HG03457 (cell line): ENCODE measurements around the gene CMTM5.

ENCODE experiments used
- ATAC-seq: cut with Tn5 transposase; IDR thresholded peaks from one replicate; pipeline ENCODE4 v1.9.1; 2021; ENCODE audit warnings: moderate number of reproducible peaks; ENCODE audit not compliant: unreplicated experiment

The CMTM5 gene, protein sequence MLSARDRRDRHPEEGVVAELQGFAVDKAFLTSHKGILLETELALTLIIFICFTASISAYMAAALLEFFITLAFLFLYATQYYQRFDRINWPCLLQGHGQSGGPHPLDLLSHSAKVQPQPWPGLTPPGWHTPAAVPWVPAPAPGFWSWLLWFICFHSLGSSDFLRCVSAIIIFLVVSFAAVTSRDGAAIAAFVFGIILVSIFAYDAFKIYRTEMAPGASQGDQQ

DNA sequence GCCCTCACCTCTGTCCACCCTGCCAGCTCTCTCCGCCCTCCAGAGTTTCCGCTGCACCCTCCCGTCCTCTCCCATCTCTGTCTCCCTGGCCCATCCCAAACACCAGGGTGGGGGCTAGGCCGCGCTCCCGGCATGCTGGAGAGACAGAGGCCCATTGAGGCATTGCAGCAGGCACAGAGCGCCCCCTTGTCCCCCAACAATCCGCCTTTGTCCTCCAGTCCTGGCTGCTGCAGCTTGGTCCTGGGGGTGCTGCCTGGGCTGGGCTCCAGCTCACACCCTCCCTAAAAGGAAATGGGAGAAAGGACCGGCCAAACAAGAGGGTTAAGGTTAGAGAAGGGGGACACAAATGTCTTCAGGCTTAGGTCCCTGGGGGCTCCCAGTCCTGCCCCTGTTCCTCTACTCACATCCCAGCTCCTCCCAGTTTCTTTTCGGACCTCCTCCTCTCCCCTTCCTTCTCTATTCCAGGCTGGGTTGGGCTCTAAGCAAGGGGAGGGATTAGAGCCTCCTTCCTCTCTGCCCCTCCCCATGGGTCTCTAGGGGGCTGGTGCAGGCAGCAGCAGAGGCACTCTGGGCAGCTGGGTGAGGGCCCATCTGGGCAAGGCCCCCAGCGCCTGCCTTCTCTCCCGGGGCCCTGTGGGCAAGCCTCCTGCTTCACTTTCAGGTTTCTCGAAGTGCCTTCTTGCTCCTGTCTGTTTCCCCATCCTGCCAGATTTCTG is at the start of gene CMTM5:
CMTM5 (plus strand) TSS at position 565 of the 716 bp plus-strand sequence. CDS start 206 bp downstream, outside the sequence.
- ATAC-seq, result no peak

DNA sequence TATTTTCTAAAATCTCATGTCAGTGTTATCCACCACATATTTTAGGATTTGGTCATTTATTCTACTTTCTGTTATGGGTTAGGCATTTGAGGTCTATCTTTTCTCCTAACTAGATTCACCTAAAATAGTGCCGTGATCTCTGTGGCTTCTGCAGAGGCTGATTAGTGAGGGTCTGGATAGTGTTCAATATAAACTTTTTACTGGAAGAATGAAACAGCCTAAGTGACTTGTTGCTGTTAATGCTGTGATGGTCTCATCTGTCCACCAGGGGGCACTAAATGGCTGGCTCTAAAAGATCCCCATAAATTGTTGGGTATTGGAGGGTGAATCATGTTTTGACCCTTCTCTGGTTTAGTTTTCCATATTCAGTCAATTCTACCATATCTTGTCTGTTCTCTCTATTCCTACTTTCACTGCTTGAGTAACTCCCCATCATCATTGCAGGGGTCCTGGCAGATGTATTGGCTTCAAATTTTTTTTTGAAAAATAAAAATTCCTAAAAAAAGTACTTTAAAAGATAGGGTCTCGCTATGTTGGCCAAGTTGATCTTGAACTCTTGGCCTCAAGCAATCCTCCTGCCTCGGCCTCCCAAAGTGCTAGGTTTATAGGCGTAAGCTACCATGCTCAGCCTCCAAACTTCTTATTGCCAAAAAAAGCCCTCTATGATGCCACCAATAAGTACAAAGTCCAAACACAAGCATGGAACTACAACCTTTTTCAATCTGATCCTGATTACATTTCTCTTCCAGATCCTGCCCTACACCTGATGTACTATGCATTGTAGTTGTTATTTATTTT is 48.7 kb upstream of the CMTM5 start:
- no peak for ATAC-seq

DNA sequence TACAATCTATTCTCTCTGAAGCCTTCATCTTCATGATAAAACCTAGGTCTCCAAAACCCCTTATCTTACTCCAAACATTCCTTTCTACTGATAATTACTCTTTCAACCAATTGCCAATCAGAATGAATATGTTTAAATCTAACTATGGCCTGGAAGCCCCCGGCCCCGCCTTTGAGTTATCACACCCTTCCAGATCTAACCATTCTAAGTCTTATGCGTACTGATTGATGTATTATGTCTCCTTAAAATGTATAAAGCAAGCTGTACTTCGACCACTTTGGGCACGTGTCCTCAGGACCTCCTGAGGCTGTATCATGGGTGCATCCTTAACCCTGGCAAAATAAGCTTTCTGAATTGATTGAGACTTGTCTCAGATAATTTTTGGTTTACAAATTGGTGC is 41.2 kb upstream of the CMTM5 start:
- no peak for ATAC-seq

DNA sequence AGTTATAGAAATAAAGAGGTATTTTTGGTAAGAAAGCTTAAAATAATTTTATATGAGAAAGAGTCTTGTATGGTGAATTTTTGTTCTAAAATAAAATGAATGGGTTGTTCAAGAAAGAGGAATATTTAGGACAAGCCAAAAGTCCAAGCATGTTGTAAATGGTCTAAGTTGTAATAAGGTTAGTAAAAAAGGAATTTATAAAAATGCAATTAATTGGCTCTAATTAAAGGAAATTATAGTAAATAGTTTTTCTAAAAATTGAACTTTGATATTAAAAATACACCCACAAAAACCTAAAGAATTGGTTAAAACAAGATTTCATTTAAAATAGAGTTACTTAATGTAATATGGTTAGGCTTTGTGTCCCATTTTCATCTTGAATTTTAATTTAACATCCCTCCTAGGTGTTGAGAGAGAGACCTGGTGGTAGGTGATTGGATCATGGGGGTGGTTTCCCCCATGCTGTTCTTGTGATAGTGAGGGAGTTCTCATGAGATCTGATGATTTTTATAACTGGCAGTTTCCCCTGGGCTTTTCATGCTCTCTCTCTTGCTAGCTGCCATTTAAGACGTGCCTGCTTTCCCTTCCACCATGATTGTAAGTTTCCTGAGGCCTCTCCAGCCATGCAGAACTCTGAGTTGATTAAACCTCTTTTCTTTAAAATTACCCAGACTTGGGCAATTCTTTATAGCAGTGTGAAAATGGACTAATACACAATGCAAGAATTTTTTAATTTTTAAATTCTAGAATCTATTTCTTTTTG is 37.2 kb upstream of the CMTM5 start:
- no peak for ATAC-seq

DNA sequence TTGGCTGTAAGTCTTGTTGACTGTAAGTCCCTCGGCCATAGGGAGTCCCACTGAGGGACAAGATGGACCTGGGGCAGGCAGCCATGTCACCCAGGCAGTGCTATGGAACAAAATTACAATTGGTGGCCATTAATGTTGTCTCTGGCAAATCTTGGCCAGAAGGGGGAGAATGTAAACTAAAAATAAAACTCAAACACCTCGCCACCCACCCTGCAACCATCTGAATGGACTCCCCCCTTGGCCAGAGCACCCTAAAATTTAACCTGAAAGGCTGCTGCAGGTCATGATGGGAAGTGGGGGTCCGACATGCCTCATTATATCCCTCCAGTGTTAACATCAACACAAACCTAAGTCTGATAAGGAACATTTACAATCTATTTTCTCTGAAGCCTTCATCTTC is 32.4 kb upstream of the CMTM5 start:
- ATAC-seq, result no peak

DNA sequence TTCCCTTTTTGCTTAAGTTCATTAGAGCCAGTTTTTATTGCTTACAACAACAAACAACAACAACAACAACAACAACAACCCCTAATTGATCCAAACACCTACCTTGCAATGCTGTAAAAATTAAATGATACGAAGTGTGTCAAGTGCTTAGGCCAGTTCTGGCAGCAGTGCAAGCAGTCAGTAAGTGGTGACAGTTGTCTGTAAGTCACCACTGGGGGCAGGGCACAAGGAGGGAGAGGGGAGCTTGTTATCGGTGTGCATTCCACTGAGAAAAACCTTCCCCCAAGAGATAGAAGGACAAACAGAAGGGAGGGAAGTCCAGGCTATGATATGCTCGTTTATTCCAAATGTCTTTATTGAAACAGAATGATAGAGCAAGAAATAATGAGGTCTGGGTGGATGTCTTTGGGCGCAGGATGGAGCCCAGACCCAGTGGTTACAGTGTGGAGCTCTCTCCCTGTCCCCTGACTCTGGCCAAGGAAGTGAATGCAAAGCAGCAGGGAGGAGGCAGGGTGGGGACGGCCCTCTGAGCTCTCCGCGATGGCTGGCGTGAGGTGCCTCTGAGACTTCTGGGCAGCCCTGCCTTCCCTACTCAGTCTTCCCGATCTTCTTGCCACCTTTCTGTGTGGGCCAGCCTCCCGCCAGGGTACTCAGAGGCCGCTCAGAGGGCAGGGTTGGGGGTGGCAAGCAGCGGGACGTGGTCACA is 30.7 kb upstream of the CMTM5 start:
- ATAC-seq, result no peak

DNA sequence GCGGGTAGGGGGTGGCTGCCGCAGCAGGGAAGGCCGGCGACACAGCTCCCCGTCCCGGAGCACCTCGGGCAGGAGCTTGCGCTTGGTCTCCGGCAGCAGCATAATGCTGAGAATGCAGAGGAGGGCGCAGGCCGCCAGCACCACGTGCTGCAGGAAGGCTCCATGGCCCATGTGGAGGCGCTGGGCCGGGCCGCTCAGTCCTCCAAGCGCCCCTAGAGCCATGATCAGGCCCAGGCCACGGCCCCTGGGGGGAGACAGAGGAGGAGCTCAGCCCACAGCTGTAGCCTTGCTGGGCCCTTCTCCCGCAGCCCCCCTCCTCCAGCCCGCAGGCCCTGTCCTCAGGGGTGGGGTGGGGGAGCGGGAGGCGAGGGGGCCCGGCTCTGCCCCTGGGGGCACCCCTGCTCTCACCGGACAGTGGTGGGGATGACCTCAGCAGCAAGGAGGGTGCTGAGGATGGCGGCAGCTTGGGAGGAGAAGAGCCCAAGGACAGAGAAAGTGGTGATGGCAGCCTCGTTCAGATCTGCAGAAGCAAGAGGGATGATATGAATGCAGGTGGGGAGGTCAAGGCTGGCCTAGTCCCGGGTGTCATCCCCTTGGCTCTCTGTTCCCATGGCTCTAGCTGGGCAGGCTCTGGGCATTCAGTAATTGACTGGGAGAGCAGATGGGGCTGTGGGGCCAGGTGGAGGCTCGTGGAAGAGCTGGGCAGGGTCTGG is 30.0 kb upstream of the CMTM5 start:
- no peak for ATAC-seq

DNA sequence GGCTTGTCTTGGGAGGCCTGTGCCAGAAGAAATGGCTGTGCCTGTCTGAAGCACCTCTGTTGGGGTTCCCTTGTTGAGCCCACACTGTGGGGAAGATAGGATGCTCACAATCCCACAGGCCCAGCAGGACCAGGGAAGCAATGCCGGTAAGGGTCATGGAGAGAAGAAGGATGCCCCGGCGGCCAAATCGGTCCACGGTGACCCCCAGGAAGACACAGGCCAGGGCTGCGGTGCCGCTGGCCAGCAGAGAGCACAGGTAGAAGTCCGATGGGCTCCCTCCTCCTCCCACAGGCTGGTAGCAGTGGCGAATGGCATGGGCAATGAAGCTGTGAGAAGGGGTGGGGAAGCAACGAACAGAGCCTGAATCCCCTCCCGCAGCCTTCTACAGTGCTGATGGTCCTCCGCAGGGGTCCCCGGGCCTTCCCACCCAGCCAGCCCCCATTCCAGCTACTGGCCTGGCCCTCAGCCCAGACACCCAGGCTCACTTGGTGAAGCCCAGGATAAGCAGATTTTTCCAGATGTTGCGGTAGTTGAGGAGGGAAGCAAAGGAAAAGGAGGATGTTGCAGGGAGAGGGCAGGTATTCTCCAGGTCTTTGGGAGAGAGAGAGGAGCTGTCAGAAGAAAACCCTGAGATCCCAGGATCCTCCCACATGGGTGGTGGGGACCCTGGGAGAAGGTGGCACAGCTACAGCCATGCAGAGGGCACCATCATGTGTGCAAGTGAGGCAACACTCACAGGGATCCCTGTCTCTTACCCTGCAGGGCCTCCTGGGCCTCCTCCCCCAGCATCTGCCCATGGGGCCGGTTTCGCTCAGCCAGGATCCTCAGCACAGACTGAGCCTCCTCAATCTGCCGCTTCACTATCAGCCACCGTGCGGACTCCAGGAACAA is 29.2 kb upstream of the CMTM5 start:
- no peak for ATAC-seq

DNA sequence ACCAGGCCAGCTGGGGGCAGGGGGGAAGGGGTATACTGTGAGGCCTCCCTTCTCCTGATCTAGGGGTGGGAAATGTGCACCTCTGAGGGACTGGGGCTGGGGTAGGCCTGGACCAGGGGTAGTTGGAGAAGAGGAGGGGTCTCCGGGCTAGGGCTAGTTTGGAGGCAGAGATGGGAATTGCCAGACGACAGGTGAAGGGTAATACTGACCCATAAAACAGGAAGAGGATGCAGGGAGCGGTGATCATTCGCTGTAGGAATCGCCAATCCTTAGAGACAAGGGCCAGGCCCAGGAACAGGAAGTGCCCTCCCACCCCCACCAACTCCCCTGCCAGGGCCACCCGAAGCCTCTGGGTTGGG is 28.6 kb upstream of the CMTM5 start:
- ATAC-seq, result no peak

DNA sequence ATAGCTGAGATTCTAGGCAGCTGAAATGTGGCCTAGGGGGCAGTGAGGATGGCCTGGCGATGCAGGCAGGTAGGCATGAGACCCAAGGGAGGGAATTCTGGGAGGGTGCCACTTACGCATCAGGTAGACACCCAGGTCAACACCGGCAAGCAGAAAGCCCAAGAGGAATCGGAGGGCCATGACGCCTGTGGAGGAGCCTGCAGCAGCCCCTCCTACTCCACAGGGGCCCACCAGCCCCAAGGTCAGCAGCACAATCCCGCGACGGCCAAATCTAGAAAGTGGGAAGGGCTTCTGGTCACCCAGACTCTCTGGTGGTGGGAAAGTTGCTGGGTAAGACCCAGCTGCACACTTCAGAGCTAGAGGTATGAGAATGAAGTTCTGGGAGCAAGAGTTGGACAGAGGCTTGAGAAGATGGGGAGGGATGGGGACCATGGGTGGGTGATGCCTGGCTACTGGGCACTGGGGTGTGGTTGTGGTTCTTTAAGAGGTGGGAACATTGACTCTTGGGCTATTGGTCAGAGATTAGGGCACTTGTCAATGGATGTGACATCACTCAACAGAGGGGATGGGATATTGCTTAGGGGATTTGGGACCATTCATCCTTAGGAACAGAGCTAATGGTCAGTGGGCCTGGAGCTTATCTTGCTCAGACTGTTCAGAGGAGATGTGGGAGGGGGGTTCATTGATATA is 27.5 kb upstream of the CMTM5 start:
- ATAC-seq, result no peak

DNA sequence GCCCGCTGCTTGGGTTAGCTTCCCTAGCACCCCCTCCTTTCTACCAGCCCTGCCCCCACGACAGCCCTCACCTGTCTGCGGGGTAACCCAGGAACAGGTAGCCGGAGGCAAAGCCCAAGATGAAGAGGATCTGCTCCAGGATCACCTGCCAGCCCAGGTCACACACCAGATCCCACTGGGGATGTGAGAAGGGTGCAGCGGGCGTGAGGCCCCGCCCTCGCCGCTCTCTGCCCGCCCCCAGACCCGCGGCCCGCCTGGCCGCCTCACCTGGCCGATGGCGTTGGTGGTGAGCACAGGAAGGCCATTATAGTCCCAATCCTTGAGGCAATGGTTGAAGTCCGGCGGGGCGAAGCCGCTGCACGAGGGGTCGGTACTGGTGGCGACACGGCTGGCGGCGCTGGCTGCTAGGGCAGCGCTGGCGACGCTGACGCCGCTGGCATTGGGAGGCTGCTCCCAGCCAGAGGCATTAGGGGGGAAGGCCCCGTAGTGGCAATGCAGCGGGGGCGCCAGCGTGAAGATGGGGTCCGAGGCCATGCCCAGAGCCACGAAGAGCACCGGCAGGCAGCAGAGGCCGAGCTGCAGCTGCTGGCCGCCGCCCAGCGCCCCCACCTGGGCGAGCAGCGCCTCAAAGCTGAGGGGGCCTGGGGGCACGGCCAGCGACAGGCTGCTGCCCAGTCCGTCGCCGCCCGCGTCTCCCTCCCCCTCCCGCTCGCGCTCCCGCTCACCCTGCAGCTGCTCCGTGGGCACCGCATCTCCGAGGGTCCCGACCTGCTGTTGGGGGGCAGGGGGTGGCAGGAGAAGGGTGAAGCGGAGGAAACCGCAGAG is 25.0 kb upstream of the CMTM5 start:
- ATAC-seq, result no peak

DNA sequence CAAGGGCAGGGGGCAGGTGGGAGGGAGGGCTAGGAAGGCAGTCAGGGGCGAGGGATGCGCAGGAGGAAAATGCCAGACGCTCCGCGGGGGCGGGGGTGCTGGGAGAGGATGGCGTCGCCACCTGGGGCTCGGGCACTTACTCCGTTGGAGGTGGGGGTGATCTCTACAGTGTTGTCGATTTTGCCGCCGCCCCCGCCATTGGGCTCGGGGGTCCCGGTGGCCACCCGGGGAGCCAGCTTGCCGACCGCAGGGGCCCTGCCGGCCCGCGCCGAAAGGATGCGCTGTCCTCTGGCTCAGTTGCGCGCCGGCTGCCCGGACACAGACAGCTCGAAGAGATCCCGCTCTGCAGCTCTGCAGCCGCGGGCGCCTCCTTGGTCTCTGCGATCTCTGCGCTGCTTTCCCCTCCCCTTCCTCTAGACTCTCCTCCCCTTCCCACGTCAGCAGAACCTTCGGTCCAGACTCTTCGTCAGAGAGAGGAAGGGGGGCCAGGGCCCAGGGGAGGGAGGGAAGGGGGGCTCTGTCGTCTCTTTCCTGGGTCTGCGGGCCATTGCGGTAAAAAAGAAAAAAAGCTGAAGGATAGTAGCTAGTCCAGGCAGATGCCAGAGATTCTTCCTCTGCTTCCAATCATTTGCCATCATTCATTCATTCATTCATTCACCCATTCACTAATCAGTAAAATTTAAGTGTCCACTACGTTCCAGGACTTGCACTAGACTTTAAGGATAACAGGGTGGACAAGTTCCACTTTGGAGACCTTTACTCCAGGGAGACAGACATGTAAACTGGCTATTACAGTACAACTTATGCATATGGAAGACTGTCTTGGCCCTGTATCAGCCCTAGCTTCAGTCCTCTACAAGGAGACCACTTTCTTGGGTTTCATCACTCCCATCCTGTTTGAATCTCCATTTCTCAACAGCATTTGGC is 24.1 kb upstream of the CMTM5 start, which contains the start of gene SLC22A17:
SLC22A17 (minus strand) TSS at position 382 of the 927 bp plus-strand sequence.
- ATAC-seq, result no peak

DNA sequence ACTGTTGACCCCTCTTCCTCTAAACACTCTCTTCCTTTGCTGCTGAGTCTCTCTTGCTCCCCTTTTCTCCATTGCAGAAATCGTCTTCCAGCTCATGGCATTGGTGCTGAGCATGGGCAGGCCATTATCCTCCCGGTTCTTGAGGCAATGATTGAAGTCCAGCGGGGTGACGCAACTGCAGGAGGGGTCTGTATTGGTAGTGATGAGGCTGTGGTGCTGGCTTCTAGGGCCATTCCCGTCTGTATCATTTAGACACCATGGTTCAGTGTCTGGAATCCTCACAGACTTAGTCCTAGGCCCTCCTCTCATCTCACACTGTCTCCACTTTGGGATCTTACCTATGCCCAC is 23.4 kb upstream of the CMTM5 start:
- ATAC-seq, result no peak

DNA sequence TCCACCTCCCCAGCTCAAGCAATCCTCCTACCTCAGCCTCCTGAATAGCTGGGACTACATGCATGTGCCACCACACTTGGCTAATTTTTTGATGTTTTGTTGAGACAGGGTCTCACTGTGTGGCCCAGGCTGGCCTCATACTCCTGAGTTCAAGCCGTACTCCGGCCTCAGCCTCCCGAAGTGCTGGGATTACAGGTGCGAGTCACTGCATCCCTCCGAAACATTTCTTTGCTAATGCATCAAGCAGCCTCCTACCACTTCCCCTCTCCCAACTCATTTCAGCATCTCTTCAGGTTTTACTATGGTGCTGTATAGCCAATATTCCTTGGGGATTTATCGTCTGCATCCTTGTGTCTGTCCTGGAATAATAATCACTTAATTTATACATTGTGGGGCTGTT is 21.9 kb upstream of the CMTM5 start:
- no peak for ATAC-seq

DNA sequence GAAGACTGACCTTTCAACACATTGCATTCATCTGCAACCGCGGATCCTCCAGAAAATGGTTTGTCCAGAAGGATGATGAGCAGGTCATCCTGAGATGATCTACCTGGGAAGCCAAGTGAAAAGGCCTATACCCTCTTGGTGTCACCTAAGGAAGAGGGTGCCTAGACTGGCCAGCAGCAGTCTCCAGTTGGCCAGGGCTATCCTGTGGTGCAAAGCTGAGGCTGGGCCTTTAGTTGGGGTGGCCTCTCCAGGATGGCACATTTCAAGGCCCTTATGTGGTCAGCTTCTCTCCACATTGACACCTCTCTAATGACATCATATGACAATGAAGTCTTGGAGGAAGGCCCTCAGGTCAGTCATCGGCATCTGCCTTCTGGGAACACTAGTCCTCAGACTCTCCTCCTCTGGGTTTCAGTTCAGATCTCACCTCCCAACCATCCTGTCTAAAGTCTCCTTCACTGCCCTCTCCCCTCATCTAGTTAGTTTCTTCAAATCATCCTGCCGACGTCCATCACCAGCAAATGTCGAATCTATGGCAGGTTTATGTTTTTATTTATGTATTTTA is 20.9 kb upstream of the CMTM5 start:
- no peak for ATAC-seq

DNA sequence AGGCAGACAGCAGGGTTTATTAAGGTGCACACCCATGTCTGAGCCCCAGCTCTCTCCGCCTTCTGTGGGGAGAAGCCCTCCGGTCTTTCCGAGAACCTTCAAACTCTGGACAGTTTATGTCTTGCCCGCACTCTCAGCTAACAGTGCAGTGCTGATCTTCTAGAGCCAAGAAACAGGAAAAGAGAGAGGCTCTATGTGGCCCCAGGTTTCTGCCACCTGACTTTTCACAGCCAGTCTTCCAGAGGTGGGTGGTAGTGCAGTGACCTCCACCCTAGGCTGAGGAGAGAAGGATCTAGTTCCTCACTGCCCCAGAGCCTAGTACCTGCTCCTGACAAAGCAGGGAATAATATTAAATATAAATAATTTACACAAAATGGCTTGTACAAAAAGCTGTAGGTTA is 20.2 kb upstream of the CMTM5 start:
- no peak for ATAC-seq
